NCI-H146 (cell line): ENCODE measurements around the gene CD96.

Experiments
- DNase-seq: peaks from one replicate; lab custom pipeline; 2025; lab: John Stamatoyannopoulos, UW

CD96 gene

DNA sequence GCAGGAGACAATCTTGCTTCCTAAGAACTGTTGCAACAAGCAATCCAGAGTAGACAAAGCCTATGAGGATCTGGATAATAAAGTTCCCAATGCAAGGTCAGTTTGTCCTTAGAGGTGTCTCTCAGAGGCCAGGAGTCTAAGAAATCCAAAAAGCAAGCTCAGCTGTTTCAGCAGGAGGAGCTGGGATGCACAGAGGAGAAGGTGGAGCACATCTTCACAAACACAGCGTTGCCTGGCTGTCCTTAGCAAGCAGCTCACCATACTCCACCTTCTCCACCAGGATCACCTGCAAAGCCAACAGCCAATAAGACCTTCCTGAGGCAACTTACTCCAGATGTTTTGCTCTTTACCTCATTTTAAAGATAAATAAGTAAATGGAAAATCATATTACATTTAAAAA is 52.8 kb downstream of the CD96 start:
- DNase-seq = no peak

- DNase-seq = no peak
These were observed 53.2 kb downstream of the CD96 start, which contains the start of gene ZBED2 for GRCh38 chr3:111595232-111595631. ZBED2 (minus strand) TSS chr3:111595346; CDS start chr3:111594201, 1,145 bp downstream.

GRCh38 chr3:111596328-111596727 is 54.3 kb downstream of the CD96 start:
- DNase-seq = no peak

DNA sequence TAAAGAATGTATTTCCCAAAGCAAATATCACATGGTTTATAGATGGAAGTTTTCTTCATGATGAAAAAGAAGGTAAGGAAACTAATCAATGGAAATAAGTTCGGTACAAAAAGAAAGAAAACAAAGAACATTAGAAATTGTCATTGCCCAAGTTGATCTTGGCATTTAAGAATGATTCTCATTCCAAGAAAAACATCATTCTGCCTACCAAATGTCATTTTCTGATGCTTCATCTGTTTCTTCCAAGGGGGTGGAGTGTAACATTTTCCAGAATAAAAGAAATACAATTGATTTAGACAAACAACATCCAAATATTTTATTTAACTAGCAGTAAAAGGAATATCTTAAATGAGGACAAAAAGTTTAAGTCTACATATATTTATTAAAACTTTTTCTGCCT is 56.1 kb downstream of the CD96 start:
- DNase-seq = no peak

- no peak for DNase-seq
These were observed 56.6 kb downstream of the CD96 start for GRCh38 chr3:111598552-111598951.

GRCh38 chr3:111601810-111602209 is 59.8 kb downstream of the CD96 start:
- DNase-seq = no peak

- no peak for DNase-seq
These were observed 61.7 kb downstream of the CD96 start for GRCh38 chr3:111603679-111604078.

GRCh38 chr3:111604119-111604518 is 62.1 kb downstream of the CD96 start:
- DNase-seq = no peak

DNA sequence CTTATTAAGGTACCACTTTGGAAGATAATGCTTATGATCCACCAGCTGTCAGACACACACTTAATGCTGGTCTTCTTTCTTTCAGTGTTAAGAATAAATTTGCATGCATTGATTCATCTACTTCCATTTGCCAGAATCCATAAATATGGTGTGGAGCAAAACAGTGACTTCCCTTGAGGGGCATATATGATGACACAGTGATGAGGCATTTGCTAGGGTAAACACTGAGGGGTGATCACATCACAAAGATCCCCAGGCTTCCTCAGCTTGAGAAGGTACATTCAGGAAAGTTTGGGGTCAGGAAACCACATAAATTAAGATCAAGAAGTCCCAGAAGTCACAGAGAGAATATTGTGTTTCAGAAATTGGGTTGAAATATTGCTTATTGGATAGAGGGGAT is 63.0 kb downstream of the CD96 start:
- no peak for DNase-seq

DNA sequence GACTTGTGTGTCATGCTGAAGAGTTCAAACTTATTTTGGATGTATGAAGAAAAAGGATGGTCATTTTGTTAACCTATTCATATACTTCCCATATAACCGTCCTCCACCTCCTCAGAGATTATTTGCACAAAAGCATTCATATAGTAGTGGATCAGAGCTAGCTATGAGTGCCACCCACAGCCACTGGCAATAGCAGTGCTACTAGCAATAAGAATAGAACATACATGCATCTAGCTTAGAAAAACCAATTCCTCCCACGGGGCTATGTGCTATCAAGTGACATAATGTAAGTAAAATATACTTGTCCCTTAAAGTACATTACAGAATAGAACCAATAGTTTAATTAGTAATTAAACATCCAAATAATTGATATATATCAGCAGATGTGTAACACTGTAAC is 63.5 kb downstream of the CD96 start:
- no peak for DNase-seq

- DNase-seq = no peak
These were observed 65.4 kb downstream of the CD96 start for GRCh38 chr3:111607240-111607920.

GRCh38 chr3:111608383-111608782 is 66.4 kb downstream of the CD96 start:
- no peak for DNase-seq

DNA sequence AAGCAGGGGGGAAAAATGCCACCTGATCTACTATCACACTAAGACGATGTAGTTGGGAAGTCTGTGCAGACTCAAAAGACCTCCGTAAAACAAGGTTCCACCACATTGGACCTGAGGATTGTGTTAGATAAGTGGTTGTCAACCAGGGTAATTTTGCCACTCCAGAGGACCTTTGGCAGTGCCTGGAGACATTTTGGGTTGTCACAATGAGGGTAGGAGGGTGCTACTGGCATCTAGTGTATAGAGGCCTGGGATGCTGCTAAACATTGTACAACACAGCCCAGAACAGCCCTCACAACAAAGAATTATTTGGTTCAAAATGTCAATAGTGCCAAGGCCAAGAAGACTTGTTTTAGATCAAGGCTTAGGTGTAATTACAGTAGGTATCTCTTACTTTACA is 67.7 kb downstream of the CD96 start:
- no peak for DNase-seq

DNA sequence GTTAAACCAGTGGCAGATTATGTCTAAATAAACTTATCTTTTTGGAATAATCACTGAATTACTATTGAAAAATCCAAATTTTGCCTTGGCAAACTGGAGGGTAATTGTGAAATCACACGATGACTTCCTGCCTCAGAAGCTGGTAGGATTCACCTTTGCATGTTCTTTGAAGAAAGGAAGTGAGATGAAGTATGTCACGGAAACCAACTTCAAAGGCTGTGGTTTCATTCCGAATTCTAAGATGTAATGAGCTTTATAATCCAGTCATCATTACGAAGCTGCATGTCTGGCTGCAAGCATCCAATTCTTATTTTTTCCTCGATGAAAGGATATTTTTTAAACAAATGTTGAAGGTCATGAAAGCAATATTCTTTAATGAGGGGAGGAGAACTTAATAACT is 68.2 kb downstream of the CD96 start:
- DNase-seq = no peak

DNA sequence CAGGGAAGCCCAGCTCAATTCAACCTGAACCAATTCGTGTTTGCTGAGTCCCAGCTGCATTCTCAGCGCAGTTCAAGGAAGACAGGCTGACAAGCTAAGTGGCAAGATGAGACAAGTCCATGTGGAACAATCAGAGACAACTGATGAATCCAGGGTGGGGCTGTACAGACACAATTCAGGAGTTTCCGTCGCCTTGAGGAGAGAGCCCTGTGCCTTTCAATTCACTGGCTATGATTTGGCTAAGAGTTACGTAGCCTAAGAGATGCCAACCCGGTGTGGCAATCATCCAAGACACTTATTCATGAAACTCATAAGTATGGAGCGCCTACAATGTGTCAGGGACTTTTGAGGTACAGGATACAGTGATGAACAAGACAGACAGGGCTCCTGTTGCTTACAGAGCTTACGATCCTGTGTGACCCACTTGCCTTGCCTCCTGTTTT is 68.6 kb downstream of the CD96 start:
- no peak for DNase-seq

DNA sequence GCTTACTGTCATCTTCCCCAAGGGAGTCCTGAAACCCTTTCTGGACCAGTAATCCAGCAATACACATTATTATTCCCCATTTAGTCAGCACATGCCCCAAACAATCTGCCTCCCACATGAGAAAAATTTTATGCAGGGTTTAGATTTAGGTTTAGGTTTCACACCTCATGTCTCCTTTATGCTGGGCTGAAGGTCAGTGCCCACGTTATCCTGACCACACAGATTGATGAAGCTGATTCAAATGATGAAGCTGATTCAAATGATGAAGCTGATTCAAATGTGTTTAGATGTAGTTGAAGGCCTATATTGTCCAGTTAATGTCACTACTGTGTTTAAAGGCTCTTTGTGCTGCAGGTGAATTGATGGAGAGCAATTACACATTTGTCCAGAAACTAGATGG is 71.3 kb downstream of the CD96 start:
- DNase-seq = no peak

- no peak for DNase-seq
These were observed 73.9 kb downstream of the CD96 start for GRCh38 chr3:111615880-111616279.

DNA sequence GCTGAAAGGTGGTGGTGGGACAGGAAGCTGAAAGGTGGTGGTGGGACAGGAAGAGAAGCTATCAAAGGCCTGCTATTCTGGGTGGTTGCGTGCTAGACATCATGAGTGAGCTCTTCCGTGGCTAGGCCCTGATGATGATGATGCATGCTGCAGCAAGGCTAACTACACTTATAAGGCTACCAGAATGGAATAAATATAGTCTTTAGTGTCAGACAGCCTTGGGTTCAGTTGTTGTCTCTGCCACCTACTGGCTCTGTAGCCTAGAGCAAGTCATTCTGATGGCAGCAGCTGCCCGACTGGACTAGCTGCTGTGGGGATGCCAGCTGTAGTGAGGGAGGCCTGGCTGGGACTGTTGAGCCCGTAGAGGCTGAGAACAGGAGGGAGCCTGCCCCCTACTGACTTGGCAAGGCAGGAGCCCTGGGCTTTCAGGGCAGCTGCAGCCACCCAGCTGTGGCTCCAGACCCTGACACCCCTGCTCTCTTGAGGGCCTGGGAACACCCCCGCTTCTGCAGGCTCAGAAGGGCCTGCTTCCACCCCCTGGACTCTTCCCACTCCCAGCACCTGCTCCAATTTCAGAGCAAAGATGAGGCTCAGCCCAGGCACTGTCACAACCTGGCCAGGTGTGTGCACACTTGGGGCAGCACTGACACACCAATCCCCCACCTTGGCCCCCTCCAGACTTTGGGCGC is 74.6 kb downstream of the CD96 start:
- peak; percentile 13 for DNase-seq

- DNase-seq = no peak
These were observed 75.4 kb downstream of the CD96 start for GRCh38 chr3:111617406-111617805.

DNA sequence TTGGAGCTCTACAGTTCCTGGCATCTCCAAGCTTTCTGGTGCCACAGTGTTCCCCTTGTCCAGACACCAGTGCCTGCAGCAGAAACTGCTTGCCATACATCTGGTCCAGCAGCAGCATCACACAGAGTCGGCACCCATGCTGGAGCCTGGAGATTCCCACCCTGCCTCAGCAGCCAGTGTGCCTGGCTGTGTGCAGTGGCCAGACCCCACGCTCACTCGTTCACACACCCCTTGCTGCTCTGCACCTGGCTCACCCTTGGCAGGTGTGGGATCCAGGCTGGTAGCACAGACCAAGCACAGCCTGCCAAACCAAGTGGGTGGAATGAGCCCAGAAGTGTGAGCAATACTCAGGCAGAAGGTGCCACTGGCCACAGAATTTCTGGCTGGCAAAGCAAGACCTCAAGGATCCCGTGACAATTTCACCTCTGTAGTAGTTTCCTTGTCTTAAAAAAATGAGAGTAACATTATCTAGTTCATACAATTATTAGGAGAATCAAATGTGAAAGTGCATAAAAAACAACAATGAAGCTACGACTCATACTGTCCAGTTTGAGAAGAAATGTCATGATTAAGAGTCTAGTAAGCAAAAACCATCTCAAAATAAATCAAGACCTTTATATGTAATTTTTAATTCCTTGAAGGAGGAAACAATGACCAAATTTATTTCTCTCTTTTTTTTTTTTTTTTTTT is 76.1 kb downstream of the CD96 start:
- DNase-seq = no peak

- DNase-seq = no peak
These were observed 76.9 kb downstream of the CD96 start for GRCh38 chr3:111618945-111619344.

GRCh38 chr3:111619833-111620232 is 77.8 kb downstream of the CD96 start:
- DNase-seq = peak; percentile 79

DNA sequence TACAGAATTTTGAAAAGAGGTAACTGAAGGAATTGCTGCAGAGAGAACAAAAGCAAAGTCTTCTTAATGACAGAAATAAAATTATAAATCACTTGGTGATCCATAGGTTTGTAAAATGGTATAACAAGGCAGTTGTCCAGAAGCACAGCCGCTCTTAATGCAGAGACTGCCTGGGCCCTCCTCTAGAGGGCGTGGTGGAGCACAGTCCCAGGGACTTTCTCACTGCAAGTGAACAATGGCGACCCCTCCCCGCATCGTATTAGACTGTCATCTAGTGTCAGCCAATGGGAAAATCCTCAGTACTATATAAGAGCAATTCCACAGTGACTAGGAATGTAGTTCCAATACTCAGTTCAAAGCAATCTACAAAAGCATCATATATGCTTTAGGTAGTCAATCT is 79.5 kb downstream of the CD96 start:
- DNase-seq = peak; percentile 27
